Keratinocyte (primary cell): ENCODE results near the gene SMPD2. TPM values are rescaled to one million over a fixed set of nuclear protein-coding genes. Genes with fewer than 3 reads are reported as not detected.

ENCODE experiments used
- DNase-seq: peaks from one replicate; pipeline ENCODE4 v3.0.0-alpha.2; 2011; ENCODE audit warnings: low read depth, missing footprints, low spot score
- FAIRE-seq: peaks from 2 replicates; lab custom pipeline; 2011; peaks lifted over from hg19 to GRCh38; lab: Jason Lieb, UNC
- H2AFZ ChIP-seq: 2 replicates; pipeline ENCODE4 v1.6.0; 2012; ENCODE audit warnings: low read length, control low read depth, inconsistent platforms; ENCODE audit not compliant: control insufficient read depth
- H3K27ac ChIP-seq: 2 replicates; pipeline ENCODE4 v1.5.1; 2011; ENCODE audit warnings: low read length; ENCODE audit not compliant: control insufficient read depth, insufficient read depth
- H3K27me3 ChIP-seq: 3 replicates; pipeline ENCODE4 v1.6.0; 2011; ENCODE audit warnings: low read length; ENCODE audit not compliant: control insufficient read depth, insufficient read depth; ENCODE audit errors: extremely low read depth
- H3K36me3 ChIP-seq, 2 experiments: 2 replicates in 1 of 2; 3 replicates in 1 of 2; pipeline ENCODE4 v1.5.1; 2011; ENCODE audit warnings: low read length in 2 of 2, mild to moderate bottlenecking in 1 of 2; ENCODE audit not compliant: control insufficient read depth in 2 of 2, insufficient read depth in 2 of 2; ENCODE audit errors: extremely low read depth in 1 of 2
- H3K4me1 ChIP-seq: 3 replicates; pipeline ENCODE4 v1.5.1; 2011; ENCODE audit warnings: low read length; ENCODE audit not compliant: control insufficient read depth, insufficient read depth; ENCODE audit errors: extremely low read depth
- H3K4me2 ChIP-seq: 3 replicates; pipeline ENCODE4 v1.6.0; 2011; ENCODE audit warnings: low read depth, low read length; ENCODE audit not compliant: control insufficient read depth, insufficient read depth; ENCODE audit errors: extremely low read depth
- H3K4me3 ChIP-seq, 3 experiments: fragments of 200-600 bp in 1 of 3; sonication (generic) in 1 of 3; 2 replicates in 2 of 3; 3 replicates in 1 of 3; pipeline ENCODE4 v1.5.1; 2011 to 2016; ENCODE audit warnings: low read length in 3 of 3, mild to moderate bottlenecking in 3 of 3, control low read depth in 2 of 3, inconsistent platforms in 1 of 3, low read depth in 1 of 3, mixed read lengths in 1 of 3, mixed run types in 1 of 3, moderate library complexity in 1 of 3; ENCODE audit not compliant: control insufficient read depth in 2 of 3, insufficient read depth in 2 of 3; ENCODE audit errors: extremely low read depth in 1 of 3
- H3K79me2 ChIP-seq: 2 replicates; pipeline ENCODE4 v1.6.0; 2012; ENCODE audit warnings: low read length; ENCODE audit not compliant: control insufficient read depth, insufficient read depth
- H3K9ac ChIP-seq: 3 replicates; pipeline ENCODE4 v1.6.0; 2011; ENCODE audit warnings: low read length; ENCODE audit not compliant: control insufficient read depth, insufficient read depth; ENCODE audit errors: extremely low read depth
- H3K9me1 ChIP-seq: 3 replicates; pipeline ENCODE4 v1.6.0; 2011; ENCODE audit warnings: low read length; ENCODE audit not compliant: control insufficient read depth, insufficient read depth; ENCODE audit errors: extremely low read depth
- H3K9me3 ChIP-seq: 2 replicates; pipeline ENCODE4 v1.5.1; 2012; ENCODE audit warnings: low read depth, low read length; ENCODE audit not compliant: control insufficient read depth
- H4K20me1 ChIP-seq: 3 replicates; pipeline ENCODE4 v1.6.0; 2011; ENCODE audit warnings: low read length; ENCODE audit not compliant: control insufficient read depth, insufficient read depth; ENCODE audit errors: extremely low read depth
- CTCF ChIP-seq, 3 experiments: IDR thresholded peaks in 1 of 3; conservative IDR thresholded peaks in 1 of 3; optimal IDR thresholded peaks in 1 of 3; 2 replicates in 2 of 3; 3 replicates in 1 of 3; pipeline versions ENCODE3 to v1.5.1; 2011; ENCODE audit warnings: low read length in 3 of 3, mild to moderate bottlenecking in 3 of 3, moderate library complexity in 2 of 3, control low read depth in 1 of 3, inconsistent platforms in 1 of 3; ENCODE audit not compliant: insufficient read depth in 2 of 3; ENCODE audit errors: extremely low read depth in 1 of 3
- EZH2 ChIP-seq: IDR thresholded peaks from one replicate; pipeline ENCODE4 v1.6.1; 2012; ENCODE audit warnings: inconsistent platforms, mild to moderate bottlenecking, low read length, moderate library complexity
- dilution Hi-C: fragments of 300-500 bp; cut with MboI; formaldehyde crosslinking; loops from one replicate; pipeline ENCODE4 v1.7.0; 2020; ENCODE audit warnings: low sequenced_read_pairs; ENCODE audit not compliant: extremely low pct_ligation_motif_present
- polyA plus RNA-seq, 5 experiments: library from polyadenylated mRNA; depleted of rRNA in 3 of 5; stranded (reverse) in 3 of 5; stranded (forward) in 1 of 5; unstranded in 1 of 5; fragments of >200 nt; gene quantifications; 1 replicate in 1 of 5; 2 replicates in 3 of 5; 3 replicates in 1 of 5; pipeline versions ENCODE4 v1.2.1 to v1.2.3, GENCODE V29; 2011 to 2012; ENCODE audit warnings: missing spikeins in 2 of 5, low read depth in 1 of 5, low replicate concordance in 1 of 5

Gene SMPD2
- polyA plus RNA-seq, 1 donor (not counting 4 experiments of a cell fraction or from before 2014, with no cell fraction given): 11.7 TPM

- H3K27me3 ChIP-seq: no peaks in the 10 kb centered on the region
- peaks cover 31% of the 10 kb centered on the region for H3K79me2 ChIP-seq
- peak overlapping the region; percentile 14 for H3K9ac ChIP-seq
- H3K9me3 ChIP-seq: no peaks in the 10 kb centered on the region
- no peak overlapping the region for H3K27ac ChIP-seq
- dilution Hi-C loops: no loop called here
- no peak for FAIRE-seq
- H2AFZ ChIP-seq: peak overlapping the region; percentile 64
- H3K9me1 ChIP-seq: no peaks in the 10 kb centered on the region
- no peak for TF ChIP-seq EZH2
- no peak for TF ChIP-seq CTCF (optimal IDR thresholded peaks at IDR 0.05 in 1 of 3, IDR thresholded peaks at IDR 0.05 in 1 of 3, conservative IDR thresholded peaks at IDR 0.05 in 1 of 3; ENCODE audit: extremely low read depth in 1 of 3, insufficient read depth in 2 of 3, low read length in 3 of 3)
- no peak for DNase-seq
- H3K4me2 ChIP-seq: peak overlapping the region; percentile 75
- H3K4me3 ChIP-seq: peak overlapping the region; percentile 4 to 58 (median 18)
- peaks cover 2 to 16% of the 10 kb centered on the region in 2 experiments for H3K36me3 ChIP-seq
- no peaks in the 10 kb centered on the region for H4K20me1 ChIP-seq
- H3K4me1 ChIP-seq: peaks cover 23% of the 10 kb centered on the region
Observed at GRCh38 chr6:109483735-109484057, 43.2 kb downstream of the SMPD2 start.

- Histone ChIP-seq H3K79me2 (peaks cover 28% of the 10 kb centered on the region), H3K9ac (no peak overlapping the region), H2AFZ (no peak overlapping the region), H3K27me3 (no peaks in the 10 kb centered on the region), H3K36me3 (peaks cover 2 to 16% of the 10 kb centered on the region in 2 experiments), H3K4me2 (peak overlapping the region; percentile 75), H3K9me3 (no peaks in the 10 kb centered on the region), H3K4me3 (peak overlapping the region in 1 of 3 experiments; percentile 58), H3K27ac (no peak overlapping the region), H3K9me1 (no peaks in the 10 kb centered on the region), H3K4me1 (peaks cover 21% of the 10 kb centered on the region), H4K20me1 (no peaks in the 10 kb centered on the region)
- TF ChIP-seq CTCF (optimal IDR thresholded peaks at IDR 0.05 in 1 of 3, IDR thresholded peaks at IDR 0.05 in 1 of 3, conservative IDR thresholded peaks at IDR 0.05 in 1 of 3; ENCODE audit: extremely low read depth in 1 of 3, insufficient read depth in 2 of 3, low read length in 3 of 3) (no peak), EZH2 (no peak)
- no peak for FAIRE-seq
- dilution Hi-C loops: no loop called here
- DNase-seq: no peak
Observed at GRCh38 chr6:109484122-109484521, 43.6 kb downstream of the SMPD2 start.
